ENCODE measurements around the gene PDE4D.

Gene PDE4D

GRCh38 chr5:59341155-59341554, 552.4 kb downstream of the PDE4D start:
- H3K36me3 ChIP-seq (ENCODE audit: control insufficient read depth, insufficient read depth, low read length) = no peaks in the 10 kb centered on the region
- no peak overlapping the region for H3K4me3 ChIP-seq (replicated peaks; ENCODE audit: low read depth, low read length)
- no peak for TF ChIP-seq CTCF (IDR thresholded peaks at IDR 0.05; ENCODE audit: insufficient read depth, low read length, poor library complexity, severe bottlenecking)
- DNase-seq (ENCODE audit: extremely low read depth, insufficient read length) = no peak
- no peaks in the 10 kb centered on the region for H3K27me3 ChIP-seq (replicated peaks; ENCODE audit: control insufficient read depth, insufficient read depth, low read length)

GRCh38 chr5:59340637-59341036, 552.9 kb downstream of the PDE4D start:
- Histone ChIP-seq H3K4me3 (replicated peaks; ENCODE audit: low read depth, low read length) (no peak overlapping the region), H3K27me3 (replicated peaks; ENCODE audit: control insufficient read depth, insufficient read depth, low read length) (no peaks in the 10 kb centered on the region), H3K36me3 (ENCODE audit: control insufficient read depth, insufficient read depth, low read length) (no peaks in the 10 kb centered on the region)
- no peak for DNase-seq (ENCODE audit: extremely low read depth, insufficient read length)
- no peak for TF ChIP-seq CTCF (IDR thresholded peaks at IDR 0.05; ENCODE audit: insufficient read depth, low read length, poor library complexity, severe bottlenecking)

DNA sequence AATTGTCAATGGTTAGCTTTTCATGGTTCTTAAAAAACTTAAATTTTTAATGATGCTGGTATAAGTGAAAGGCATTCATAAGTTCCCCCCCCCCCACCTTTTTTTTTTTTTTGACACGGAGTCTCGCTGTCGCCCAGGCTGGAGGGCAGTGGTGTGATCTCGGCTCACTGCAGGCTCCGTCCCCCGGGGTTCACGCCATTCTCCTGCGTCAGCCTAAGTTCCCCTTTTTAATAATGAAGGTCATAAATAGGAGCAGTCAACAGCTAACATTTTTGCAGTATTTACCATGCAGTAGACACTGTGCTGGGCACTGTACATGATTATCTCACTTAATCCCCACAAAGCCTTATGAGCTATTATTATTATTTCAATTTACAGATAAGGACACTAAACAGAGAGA, 556.3 kb downstream of the PDE4D start:
- no peak for TF ChIP-seq CTCF (IDR thresholded peaks at IDR 0.05; ENCODE audit: insufficient read depth, low read length, poor library complexity, severe bottlenecking)
- Histone ChIP-seq H3K4me3 (replicated peaks; ENCODE audit: low read depth, low read length) (no peak overlapping the region), H3K27me3 (replicated peaks; ENCODE audit: control insufficient read depth, insufficient read depth, low read length) (no peaks in the 10 kb centered on the region), H3K36me3 (ENCODE audit: control insufficient read depth, insufficient read depth, low read length) (no peaks in the 10 kb centered on the region)
- DNase-seq (ENCODE audit: extremely low read depth, insufficient read length) = no peak

GRCh38 chr5:59335544-59335943, 558.0 kb downstream of the PDE4D start:
- no peak for TF ChIP-seq CTCF (IDR thresholded peaks at IDR 0.05; ENCODE audit: insufficient read depth, low read length, poor library complexity, severe bottlenecking)
- no peak overlapping the region for H3K4me3 ChIP-seq (replicated peaks; ENCODE audit: low read depth, low read length)
- H3K27me3 ChIP-seq (replicated peaks; ENCODE audit: control insufficient read depth, insufficient read depth, low read length) = no peaks in the 10 kb centered on the region
- no peaks in the 10 kb centered on the region for H3K36me3 ChIP-seq (ENCODE audit: control insufficient read depth, insufficient read depth, low read length)
- no peak for DNase-seq (ENCODE audit: extremely low read depth, insufficient read length)

DNA sequence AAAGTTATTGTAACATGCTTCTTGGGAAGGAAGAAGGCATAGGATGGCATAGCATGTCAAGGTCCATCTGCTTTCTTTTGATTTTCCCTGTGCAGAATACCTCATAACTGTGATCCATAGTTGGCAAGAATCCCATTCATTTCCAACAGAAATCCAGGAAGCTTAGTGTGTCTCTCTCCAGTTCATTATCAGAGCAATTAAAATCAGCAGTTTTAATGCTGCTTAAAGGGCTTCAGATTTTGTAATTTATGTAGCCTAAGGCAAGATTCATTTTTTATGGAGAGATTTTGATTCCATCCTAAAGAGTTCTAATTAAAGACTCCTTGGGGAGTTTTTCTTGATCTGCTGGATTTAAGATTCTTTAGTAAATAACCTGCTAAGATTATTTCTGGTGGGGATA, 560.1 kb downstream of the PDE4D start:
- DNase-seq (ENCODE audit: extremely low read depth, insufficient read length) = no peak
- Histone ChIP-seq H3K36me3 (ENCODE audit: control insufficient read depth, insufficient read depth, low read length) (no peaks in the 10 kb centered on the region), H3K4me3 (replicated peaks; ENCODE audit: low read depth, low read length) (no peak overlapping the region), H3K27me3 (replicated peaks; ENCODE audit: control insufficient read depth, insufficient read depth, low read length) (no peaks in the 10 kb centered on the region)
- no peak for TF ChIP-seq CTCF (IDR thresholded peaks at IDR 0.05; ENCODE audit: insufficient read depth, low read length, poor library complexity, severe bottlenecking)

GRCh38 chr5:59332236-59332973, 561.1 kb downstream of the PDE4D start:
- DNase-seq (ENCODE audit: extremely low read depth, insufficient read length) = no peak
- H3K36me3 ChIP-seq (ENCODE audit: control insufficient read depth, insufficient read depth, low read length) = no peaks in the 10 kb centered on the region
- H3K4me3 ChIP-seq (replicated peaks; ENCODE audit: low read depth, low read length) = no peak overlapping the region
- H3K27me3 ChIP-seq (replicated peaks; ENCODE audit: control insufficient read depth, insufficient read depth, low read length) = no peaks in the 10 kb centered on the region
- no peak for TF ChIP-seq CTCF (IDR thresholded peaks at IDR 0.05; ENCODE audit: insufficient read depth, low read length, poor library complexity, severe bottlenecking)
